Caco-2 (cell line): ENCODE measurements around the gene ADAMTS3. TPM values are rescaled to one million over a fixed set of nuclear protein-coding genes. Genes with fewer than 3 reads are reported as not detected.
"Not testable (repeated sequence)": the region's sequence is repeated elsewhere in the genome, so short reads cannot be mapped to it uniquely, and the experiment has no call there.

Experiments used
- BruUV-seq: library from RNA; stranded (reverse); fragments of 400-500 nt; replicated peaks from 2 replicates; lab custom pipeline; 2021; lab: Mats Ljungman, UMichigan
- CTCF ChIA-PET: fragments of 300-600 bp; sonication (Branson Sonifier 250); formaldehyde crosslinking; loops from one replicate; lab custom pipeline; 2022; ENCODE audit warnings: antibody characterized with exemption; lab: Charles Lee
- POLR2A ChIA-PET: fragments of 300-600 bp; sonication (Branson Sonifier 250); formaldehyde crosslinking; loops from one replicate; lab custom pipeline; 2022; ENCODE audit warnings: antibody characterized with exemption; lab: Charles Lee
- DNase-seq, 2 experiments: peaks; one replicate each; pipeline versions ENCODE4 v3.0.0 to v3.0.0-alpha.2; 2020 to 2022
- H3K27me3 ChIP-seq: replicated peaks from 2 replicates; pipeline ENCODE4 v1.6.0; 2011; ENCODE audit warnings: low read length; ENCODE audit not compliant: control insufficient read depth, insufficient read depth
- H3K36me3 ChIP-seq: 2 replicates; pipeline ENCODE4 v1.5.1; 2011; ENCODE audit warnings: low read length; ENCODE audit not compliant: control insufficient read depth, insufficient read depth
- H3K4me1 ChIP-seq: fragments of 250-450 bp; sonication (Bioruptor Pico); 2 replicates; pipeline ENCODE4 v1.5.1; 2020; ENCODE audit warnings: mild to moderate bottlenecking
- H3K4me3 ChIP-seq: 2 replicates; pipeline ENCODE4 v1.5.1; 2011; ENCODE audit warnings: low read depth, mild to moderate bottlenecking, control low read depth, low read length
- H3K9me3 ChIP-seq: fragments of 250-450 bp; sonication (Bioruptor Pico); 2 replicates; pipeline ENCODE4 v1.5.1; 2020; ENCODE audit warnings: mild to moderate bottlenecking, moderate library complexity
- H3K27ac Mint-ChIP-seq: one replicate; pipeline ENCODE4 v1.8.0; 2022; ENCODE audit warnings: mixed read lengths; ENCODE audit not compliant: unreplicated experiment
- H3K27me3 Mint-ChIP-seq: one replicate; pipeline ENCODE4 v1.8.0; 2022; ENCODE audit warnings: mixed read lengths; ENCODE audit not compliant: insufficient read depth, unreplicated experiment
- H3K36me3 Mint-ChIP-seq: one replicate; pipeline ENCODE4 v1.8.0; 2022; ENCODE audit warnings: mild to moderate bottlenecking, mixed read lengths; ENCODE audit not compliant: insufficient read depth, unreplicated experiment
- H3K4me1 Mint-ChIP-seq: one replicate; pipeline ENCODE4 v1.8.0; 2022; ENCODE audit warnings: low read depth, mixed read lengths; ENCODE audit not compliant: unreplicated experiment
- H3K4me3 Mint-ChIP-seq: one replicate; pipeline ENCODE4 v1.8.0; 2022; ENCODE audit warnings: mild to moderate bottlenecking, moderate library complexity, mixed read lengths; ENCODE audit not compliant: unreplicated experiment
- H3K9me3 Mint-ChIP-seq: one replicate; pipeline ENCODE4 v1.8.0; 2022; ENCODE audit warnings: mixed read lengths; ENCODE audit not compliant: unreplicated experiment
- intact Hi-C: fragments of 100-400 bp; cut with micrococcal nuclease; formaldehyde crosslinking; loops from one replicate; pipeline ENCODE4 v1.10.0; 2022; ENCODE audit not compliant: unreplicated experiment
- total RNA-seq: library from RNA; stranded (reverse); gene quantifications from 2 replicates; pipeline ENCODE4 v1.2.3, GENCODE V29; 2022
- TF ChIP-seq, protein P1 (sequence below), 2 experiments: fragments of 200-600 bp in 1 of 2; IDR thresholded peaks; 1 replicate in 1 of 2; 2 replicates in 1 of 2; pipeline versions ENCODE4 v1.5.1 to v1.8.0; 2011 to 2022; ENCODE audit warnings: antibody characterized with exemption in 1 of 2, control low read depth in 1 of 2, inconsistent platforms in 1 of 2, low read depth in 1 of 2, low read length in 1 of 2, mild to moderate bottlenecking in 1 of 2, moderate library complexity in 1 of 2; ENCODE audit not compliant: insufficient read depth in 1 of 2, severe bottlenecking in 1 of 2, unreplicated experiment in 1 of 2

The ADAMTS3 gene
- total RNA-seq, 1 experiment from 2014 or later: not detected

DNA sequence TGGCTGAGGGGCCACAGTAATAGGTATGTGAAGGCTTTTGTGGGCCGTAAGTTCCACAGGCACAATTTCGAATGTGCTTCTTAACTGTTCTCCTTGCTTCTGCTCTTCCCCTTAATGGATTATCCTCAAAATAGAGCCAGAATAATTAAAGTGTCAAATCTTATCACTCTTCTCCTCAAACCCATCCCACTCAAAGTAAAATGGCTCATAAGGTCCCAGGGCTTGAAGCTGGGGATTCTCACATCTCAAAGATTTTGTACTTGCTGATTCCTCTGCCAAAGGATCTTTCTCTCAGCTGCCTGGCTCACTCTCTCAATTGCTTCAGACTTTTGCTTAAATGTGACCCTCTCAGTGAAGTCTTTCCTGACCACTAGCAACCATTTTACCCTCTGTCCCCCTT is 16.6 kb downstream of the ADAMTS3 start:
- Histone ChIP-seq H3K36me3 (no peaks in the 10 kb centered on the region), H3K27me3 (no peaks in the 10 kb centered on the region), H3K4me3 (no peak overlapping the region), H3K9me3 (no peaks in the 10 kb centered on the region), H3K4me1 (no peaks in the 10 kb centered on the region)
- H3K4me1 Mint-ChIP-seq: no peaks in the 10 kb centered on the region
- H3K9me3 Mint-ChIP-seq: no peaks in the 10 kb centered on the region
- TF ChIP-seq, protein P1, sequence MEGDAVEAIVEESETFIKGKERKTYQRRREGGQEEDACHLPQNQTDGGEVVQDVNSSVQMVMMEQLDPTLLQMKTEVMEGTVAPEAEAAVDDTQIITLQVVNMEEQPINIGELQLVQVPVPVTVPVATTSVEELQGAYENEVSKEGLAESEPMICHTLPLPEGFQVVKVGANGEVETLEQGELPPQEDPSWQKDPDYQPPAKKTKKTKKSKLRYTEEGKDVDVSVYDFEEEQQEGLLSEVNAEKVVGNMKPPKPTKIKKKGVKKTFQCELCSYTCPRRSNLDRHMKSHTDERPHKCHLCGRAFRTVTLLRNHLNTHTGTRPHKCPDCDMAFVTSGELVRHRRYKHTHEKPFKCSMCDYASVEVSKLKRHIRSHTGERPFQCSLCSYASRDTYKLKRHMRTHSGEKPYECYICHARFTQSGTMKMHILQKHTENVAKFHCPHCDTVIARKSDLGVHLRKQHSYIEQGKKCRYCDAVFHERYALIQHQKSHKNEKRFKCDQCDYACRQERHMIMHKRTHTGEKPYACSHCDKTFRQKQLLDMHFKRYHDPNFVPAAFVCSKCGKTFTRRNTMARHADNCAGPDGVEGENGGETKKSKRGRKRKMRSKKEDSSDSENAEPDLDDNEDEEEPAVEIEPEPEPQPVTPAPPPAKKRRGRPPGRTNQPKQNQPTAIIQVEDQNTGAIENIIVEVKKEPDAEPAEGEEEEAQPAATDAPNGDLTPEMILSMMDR (IDR thresholded peaks at IDR 0.05; ENCODE audit: insufficient read depth in 1 of 2, low read depth in 1 of 2, low read length in 1 of 2, severe bottlenecking in 1 of 2, unreplicated experiment in 1 of 2): no peak
- ChIA-PET CTCF (no interaction called here), POLR2A (no interaction called here)
- H3K27ac Mint-ChIP-seq: no peak overlapping the region
- no peak for DNase-seq
- H3K4me3 Mint-ChIP-seq: no peak overlapping the region
- H3K27me3 Mint-ChIP-seq: peaks cover 9% of the 10 kb centered on the region
- no TSS peak for BruUV-seq
- intact Hi-C loops: no loop called here
- no peaks in the 10 kb centered on the region for H3K36me3 Mint-ChIP-seq

DNA sequence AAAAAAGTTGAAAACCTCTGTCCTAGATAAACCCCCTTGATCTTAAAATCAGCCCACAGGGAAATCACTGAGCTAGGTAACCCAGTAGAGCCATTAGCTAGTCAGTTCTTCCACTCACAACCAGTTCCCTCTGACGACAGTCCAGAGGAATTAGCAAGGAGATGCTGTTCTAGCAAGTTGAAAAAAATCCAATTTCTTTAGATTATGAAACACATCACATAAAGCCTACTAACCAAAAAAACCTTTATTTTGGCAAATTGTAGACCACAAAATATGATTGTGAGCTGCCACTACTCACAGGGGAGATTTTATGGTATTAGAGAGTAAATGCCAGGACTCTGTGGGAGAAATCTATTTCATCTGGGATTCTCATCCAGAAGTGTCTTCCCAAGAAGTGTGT is 22.6 kb downstream of the ADAMTS3 start:
- H3K27ac Mint-ChIP-seq: no peak overlapping the region
- H3K4me3 Mint-ChIP-seq: no peak overlapping the region
- intact Hi-C loops: no loop called here
- ChIA-PET POLR2A (no interaction called here), CTCF (no interaction called here)
- no peaks in the 10 kb centered on the region for H3K36me3 ChIP-seq
- H3K4me3 ChIP-seq: no peak overlapping the region
- H3K4me1 ChIP-seq: no peaks in the 10 kb centered on the region
- H3K27me3 Mint-ChIP-seq: peaks cover 6% of the 10 kb centered on the region
- no peaks in the 10 kb centered on the region for H3K4me1 Mint-ChIP-seq
- H3K9me3 ChIP-seq: no peaks in the 10 kb centered on the region
- no TSS peak for BruUV-seq
- no peaks in the 10 kb centered on the region for H3K9me3 Mint-ChIP-seq
- no peak for DNase-seq
- TF ChIP-seq, protein P1 (IDR thresholded peaks at IDR 0.05; ENCODE audit: insufficient read depth in 1 of 2, low read depth in 1 of 2, low read length in 1 of 2, severe bottlenecking in 1 of 2, unreplicated experiment in 1 of 2): no peak
- no peaks in the 10 kb centered on the region for H3K36me3 Mint-ChIP-seq
- no peaks in the 10 kb centered on the region for H3K27me3 ChIP-seq

DNA sequence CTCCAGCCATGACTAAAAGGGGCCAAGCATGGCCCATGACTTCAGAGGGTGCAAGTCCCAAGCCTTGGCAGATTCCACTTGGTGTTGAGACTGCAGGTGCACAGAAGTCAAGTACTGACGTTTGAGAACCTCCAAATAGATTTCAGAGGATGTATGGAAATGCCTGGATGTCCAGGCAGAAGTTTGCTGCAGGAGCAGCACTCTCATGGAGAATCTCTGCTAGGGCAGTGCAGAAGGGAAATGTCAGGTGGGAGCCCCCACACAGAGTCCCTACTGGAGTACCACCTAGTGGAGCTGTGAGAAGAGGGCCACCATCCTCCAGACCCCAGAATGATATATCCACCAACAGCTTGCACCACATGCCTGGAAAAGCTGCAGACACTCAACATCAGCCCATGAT is 28.3 kb downstream of the ADAMTS3 start:
- H3K9me3 ChIP-seq, H3K27ac Mint-ChIP-seq, H3K36me3 ChIP-seq, H3K36me3 Mint-ChIP-seq, H3K4me1 ChIP-seq, H3K27me3 Mint-ChIP-seq, CTCF ChIA-PET, H3K4me3 Mint-ChIP-seq, intact Hi-C loops, DNase-seq, H3K4me1 Mint-ChIP-seq, H3K4me3 ChIP-seq, POLR2A ChIA-PET, H3K27me3 ChIP-seq, BruUV-seq: not testable (repeated sequence)
- H3K9me3 Mint-ChIP-seq: peaks cover 11% of the 10 kb centered on the region

DNA sequence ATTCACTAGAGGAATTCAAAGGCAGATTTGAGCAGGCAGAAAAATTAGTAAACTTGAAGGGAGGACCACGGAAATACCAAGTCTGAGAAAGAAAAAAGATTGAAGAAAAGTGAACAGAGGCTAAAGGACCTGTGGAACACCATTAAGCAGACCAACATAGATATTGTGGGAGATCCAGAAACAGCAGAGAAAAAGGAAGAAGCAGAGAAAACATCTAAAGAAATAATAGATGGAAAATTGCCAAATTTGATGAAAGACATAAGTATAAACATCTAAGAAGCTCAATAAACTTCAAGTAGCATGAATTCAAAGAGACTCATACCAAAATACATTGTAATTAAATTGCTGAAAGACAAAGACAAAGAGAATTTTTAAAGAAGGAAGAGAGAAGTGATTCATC is 31.0 kb downstream of the ADAMTS3 start:
- no peaks in the 10 kb centered on the region for H3K4me1 ChIP-seq
- ChIA-PET CTCF (no interaction called here), POLR2A (no interaction called here)
- no TSS peak for BruUV-seq
- H3K27me3 ChIP-seq: no peaks in the 10 kb centered on the region
- H3K9me3 ChIP-seq: no peaks in the 10 kb centered on the region
- intact Hi-C loops: no loop called here
- Mint-ChIP-seq H3K27me3 (no peaks in the 10 kb centered on the region), H3K9me3 (peaks cover 11% of the 10 kb centered on the region), H3K27ac (no peak overlapping the region), H3K4me1 (no peaks in the 10 kb centered on the region), H3K4me3 (no peak overlapping the region), H3K36me3 (no peaks in the 10 kb centered on the region)
- no peaks in the 10 kb centered on the region for H3K36me3 ChIP-seq
- TF ChIP-seq, protein P1 (IDR thresholded peaks at IDR 0.05; ENCODE audit: insufficient read depth in 1 of 2, low read depth in 1 of 2, low read length in 1 of 2, severe bottlenecking in 1 of 2, unreplicated experiment in 1 of 2): no peak
- H3K4me3 ChIP-seq: no peak overlapping the region
- DNase-seq: no peak
